HG03521 (cell line): ENCODE results near the gene KRTAP5-10.
"Not testable (repeated sequence)": the region's sequence is repeated elsewhere in the genome, so short reads cannot be mapped to it uniquely, and the experiment has no call there.

Experiments used
- ATAC-seq: cut with Tn5 transposase; IDR thresholded peaks from one replicate; pipeline ENCODE4 v1.9.1; 2021; ENCODE audit warnings: mild to moderate bottlenecking, moderate library complexity; ENCODE audit not compliant: unreplicated experiment

Gene KRTAP5-10

GRCh38 chr11:71565263-71565662, at the start of gene KRTAP5-10:
KRTAP5-10 (plus strand) TSS chr11:71565563; CDS start chr11:71565588, 25 bp downstream.
- no peak for ATAC-seq

GRCh38 chr11:71518506-71519471, 46.6 kb upstream of the KRTAP5-10 start:
- ATAC-seq = no peak

GRCh38 chr11:71519546-71519945, 45.8 kb upstream of the KRTAP5-10 start:
- no peak for ATAC-seq

GRCh38 chr11:71525188-71525937, 40.0 kb upstream of the KRTAP5-10 start:
- no peak for ATAC-seq

GRCh38 chr11:71525938-71526495, 39.3 kb upstream of the KRTAP5-10 start:
- ATAC-seq = no peak

GRCh38 chr11:71526796-71527575, 38.4 kb upstream of the KRTAP5-10 start, which contains the start of gene KRTAP5-7:
KRTAP5-7 (plus strand) TSS chr11:71527267; CDS start chr11:71527301, 34 bp downstream.
- ATAC-seq = not testable (repeated sequence)

- ATAC-seq = no peak
Observed at GRCh38 chr11:71527576-71528210, 37.7 kb upstream of the KRTAP5-10 start.

- no peak for ATAC-seq
Observed at GRCh38 chr11:71530602-71531001, 34.8 kb upstream of the KRTAP5-10 start.

GRCh38 chr11:71532036-71532610, 33.2 kb upstream of the KRTAP5-10 start:
- ATAC-seq = no peak

- not testable (repeated sequence) for ATAC-seq
Observed at GRCh38 chr11:71534711-71535608, 30.4 kb upstream of the KRTAP5-10 start.

GRCh38 chr11:71535825-71536224, 29.5 kb upstream of the KRTAP5-10 start:
- no peak for ATAC-seq

- no peak for ATAC-seq
Observed at GRCh38 chr11:71537537-71537936, 27.8 kb upstream of the KRTAP5-10 start.

- not testable (repeated sequence) for ATAC-seq
Observed at GRCh38 chr11:71537977-71538665, 27.2 kb upstream of the KRTAP5-10 start, which contains the start of gene KRTAP5-8. KRTAP5-8 (plus strand) TSS chr11:71538025; CDS start chr11:71538056, 31 bp downstream.

- ATAC-seq = no peak
Observed at GRCh38 chr11:71538666-71538990, 26.7 kb upstream of the KRTAP5-10 start.

GRCh38 chr11:71539017-71539416, 26.3 kb upstream of the KRTAP5-10 start:
- no peak for ATAC-seq

GRCh38 chr11:71539971-71540370, 25.4 kb upstream of the KRTAP5-10 start:
- ATAC-seq = not testable (repeated sequence)

GRCh38 chr11:71540521-71541304, 24.6 kb upstream of the KRTAP5-10 start:
- not testable (repeated sequence) for ATAC-seq
